Measurements from ENCODE around the gene XG. TPM values are rescaled to one million over a fixed set of nuclear protein-coding genes. Genes with fewer than 3 reads are reported as not detected.

The XG gene
- total and polyA plus RNA-seq, 2 donors (not counting 3 experiments of a cell fraction or from before 2014, with no cell fraction given): 0.10 TPM; not detected in 1

DNA sequence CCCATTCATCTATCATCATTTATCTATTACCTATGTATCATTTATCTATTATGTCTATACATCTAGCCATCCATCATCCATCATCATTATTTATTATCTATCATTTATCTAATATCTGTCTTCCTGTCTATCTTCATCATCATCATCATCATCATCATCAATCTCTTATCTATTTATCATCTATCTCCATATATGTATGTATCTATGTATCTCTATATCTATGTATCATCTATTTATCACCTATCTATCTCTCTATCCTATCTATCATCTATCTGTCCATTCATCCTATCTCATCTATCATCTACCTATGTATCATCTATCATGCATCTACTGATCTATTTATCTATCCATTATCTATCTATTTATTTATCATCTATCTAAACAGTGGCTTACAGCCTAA is 73.0 kb downstream of the XG start:
- no peaks in the 10 kb centered on the region for H3K9me3 ChIP-seq (replicated peaks; ENCODE audit: control insufficient read depth, insufficient read depth, low read length)
- no peaks in the 10 kb centered on the region for H3K9me1 ChIP-seq (replicated peaks; ENCODE audit: control insufficient read depth, extremely low read depth, insufficient read depth, low read length)
- no peak for TF ChIP-seq POLR2AphosphoS5 (IDR thresholded peaks at IDR 0.05; ENCODE audit: insufficient read depth, low read depth, low read length)
- no peak for TF ChIP-seq EZH2 (IDR thresholded peaks at IDR 0.05; ENCODE audit: borderline replicate concordance, low read depth, low read length, severe bottlenecking)
- TF ChIP-seq, protein P1, sequence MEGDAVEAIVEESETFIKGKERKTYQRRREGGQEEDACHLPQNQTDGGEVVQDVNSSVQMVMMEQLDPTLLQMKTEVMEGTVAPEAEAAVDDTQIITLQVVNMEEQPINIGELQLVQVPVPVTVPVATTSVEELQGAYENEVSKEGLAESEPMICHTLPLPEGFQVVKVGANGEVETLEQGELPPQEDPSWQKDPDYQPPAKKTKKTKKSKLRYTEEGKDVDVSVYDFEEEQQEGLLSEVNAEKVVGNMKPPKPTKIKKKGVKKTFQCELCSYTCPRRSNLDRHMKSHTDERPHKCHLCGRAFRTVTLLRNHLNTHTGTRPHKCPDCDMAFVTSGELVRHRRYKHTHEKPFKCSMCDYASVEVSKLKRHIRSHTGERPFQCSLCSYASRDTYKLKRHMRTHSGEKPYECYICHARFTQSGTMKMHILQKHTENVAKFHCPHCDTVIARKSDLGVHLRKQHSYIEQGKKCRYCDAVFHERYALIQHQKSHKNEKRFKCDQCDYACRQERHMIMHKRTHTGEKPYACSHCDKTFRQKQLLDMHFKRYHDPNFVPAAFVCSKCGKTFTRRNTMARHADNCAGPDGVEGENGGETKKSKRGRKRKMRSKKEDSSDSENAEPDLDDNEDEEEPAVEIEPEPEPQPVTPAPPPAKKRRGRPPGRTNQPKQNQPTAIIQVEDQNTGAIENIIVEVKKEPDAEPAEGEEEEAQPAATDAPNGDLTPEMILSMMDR (IDR thresholded peaks at IDR 0.05; ENCODE audit: extremely low read depth in 1 of 2, insufficient read depth in 1 of 2, low read depth in 1 of 2, low read length in 2 of 2): no peak
- TF ChIP-seq, protein P2, sequence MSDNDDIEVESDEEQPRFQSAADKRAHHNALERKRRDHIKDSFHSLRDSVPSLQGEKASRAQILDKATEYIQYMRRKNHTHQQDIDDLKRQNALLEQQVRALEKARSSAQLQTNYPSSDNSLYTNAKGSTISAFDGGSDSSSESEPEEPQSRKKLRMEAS (IDR thresholded peaks at IDR 0.05; ENCODE audit: insufficient read depth, insufficient read length): no peak
- TF ChIP-seq POLR2A (IDR thresholded peaks at IDR 0.05; ENCODE audit: low read depth, low read length): no peak
- TF ChIP-seq JUN (IDR thresholded peaks at IDR 0.05; ENCODE audit: borderline replicate concordance, insufficient read depth, insufficient read length, low read depth): no peak
- TF ChIP-seq GATA2 (IDR thresholded peaks at IDR 0.05; ENCODE audit: insufficient read depth, insufficient read length, low read depth, low read length): no peak
- TF ChIP-seq FOS (IDR thresholded peaks at IDR 0.05; ENCODE audit: borderline replicate concordance, insufficient read depth, low read length): no peak
- TF ChIP-seq MYC (IDR thresholded peaks at IDR 0.05; ENCODE audit: low read depth, low read length): no peak
- no peaks in the 10 kb centered on the region for H3K4me1 ChIP-seq (ENCODE audit: control insufficient read depth, extremely low read depth, insufficient read depth, low read length)
- no peak for FAIRE-seq
- dilution Hi-C loops (cut with MboI; ENCODE audit: extremely low pct_ligation_motif_present, low sequenced_read_pairs): no loop called here
- no peak overlapping the region for H3K4me3 ChIP-seq (replicated peaks in 1 of 3; ENCODE audit: insufficient read depth in 1 of 3, low read depth in 1 of 3, low read length in 3 of 3)
- H3K27me3 ChIP-seq (ENCODE audit: control insufficient read depth in 2 of 2, insufficient read depth in 2 of 2, low read length in 2 of 2): peaks cover 6 to 10% of the 10 kb centered on the region in 2 experiments
- no peaks in the 10 kb centered on the region for H3K79me2 ChIP-seq (ENCODE audit: control insufficient read depth, insufficient read depth, low read length)
- H3K9ac ChIP-seq (replicated peaks; ENCODE audit: extremely low read depth, insufficient read depth, low read length): no peak overlapping the region
- H4K20me1 ChIP-seq (replicated peaks; ENCODE audit: control insufficient read depth, extremely low read depth, insufficient read depth, low read length): no peaks in the 10 kb centered on the region
- ChIA-PET CTCF (no interaction called here), POLR2A (no interaction called here)
- H3K4me2 ChIP-seq (ENCODE audit: insufficient read depth, low read length): no peak overlapping the region
- no peak overlapping the region for H2AFZ ChIP-seq (ENCODE audit: low read depth, low read length)
- intact Hi-C loops (cut with micrococcal nuclease): no loop called here
- no peak overlapping the region for H3K27ac ChIP-seq (ENCODE audit: insufficient read depth, low read depth, low read length)
- no TSS peak for BruUV-seq (replicated peaks)
- H3K36me3 ChIP-seq (ENCODE audit: control insufficient read depth in 2 of 2, extremely low read depth in 1 of 2, insufficient read depth in 2 of 2, low read length in 2 of 2): no peaks in the 10 kb centered on the region
- DNase-seq (ENCODE audit: low read depth, low spot score): no peak
